ENCODE measurements around the gene TUBB4B.

- TF ChIP-seq POLR2A (IDR thresholded peaks at IDR 0.05) (no peak), CTCF (IDR thresholded peaks at IDR 0.05) (no peak)
Observed at GRCh38 chr9:137193771-137194170, 47.3 kb upstream of the TUBB4B start.
